ENCODE data around the gene MALAT1. TPM values are rescaled to one million over a fixed set of nuclear protein-coding genes. Genes with fewer than 3 reads are reported as not detected.
A peak's percentile ranks its signal among the peaks of the same experiment; 100 is the strongest.

The MALAT1 gene
- total RNA-seq, 1 donor from 2014 or later, result 6,276 TPM

DNA sequence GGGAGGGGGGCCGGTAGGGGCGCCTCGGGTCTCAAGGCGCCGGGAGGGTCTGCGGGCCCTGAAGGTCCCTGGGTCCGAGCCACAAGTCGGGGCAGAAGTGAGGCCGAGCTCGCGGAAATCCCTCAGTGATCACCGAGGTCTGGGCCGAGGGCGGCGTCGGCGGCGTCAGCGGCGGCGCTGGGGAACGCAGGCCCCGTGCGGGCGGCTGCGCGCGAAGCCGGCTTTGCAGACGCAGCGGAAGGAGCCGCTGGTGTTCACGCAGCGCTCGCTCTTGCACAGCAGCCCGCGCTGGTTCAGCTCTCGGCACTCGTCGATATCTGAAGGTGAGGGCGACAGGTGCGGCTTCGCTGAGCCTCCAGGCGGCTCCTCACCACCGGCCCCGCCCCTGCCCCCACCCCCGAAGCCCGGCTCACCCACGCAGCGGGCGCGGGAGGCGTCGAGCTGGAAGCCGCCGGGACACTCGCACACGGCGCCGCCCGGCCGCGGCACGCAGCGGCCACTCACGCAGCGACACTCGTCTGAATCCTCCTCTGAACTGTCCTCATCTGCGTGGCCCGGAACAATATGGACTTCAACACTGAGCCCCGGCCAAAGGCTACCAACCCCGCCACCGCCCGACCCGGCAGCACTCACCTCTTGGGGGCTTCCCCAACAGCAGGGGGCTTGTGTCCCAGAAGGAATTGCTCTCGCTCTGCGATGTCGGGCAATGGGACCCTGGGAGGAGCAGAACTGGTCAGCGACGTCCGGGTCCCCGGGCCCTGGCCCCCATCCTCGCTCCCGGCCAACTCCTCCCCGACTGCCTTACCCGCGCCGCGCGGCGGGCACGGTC is 40.3 kb downstream of the MALAT1 start:
- no peak overlapping the region for H3K4me3 Mint-ChIP-seq
- TF ChIP-seq, protein P1, sequence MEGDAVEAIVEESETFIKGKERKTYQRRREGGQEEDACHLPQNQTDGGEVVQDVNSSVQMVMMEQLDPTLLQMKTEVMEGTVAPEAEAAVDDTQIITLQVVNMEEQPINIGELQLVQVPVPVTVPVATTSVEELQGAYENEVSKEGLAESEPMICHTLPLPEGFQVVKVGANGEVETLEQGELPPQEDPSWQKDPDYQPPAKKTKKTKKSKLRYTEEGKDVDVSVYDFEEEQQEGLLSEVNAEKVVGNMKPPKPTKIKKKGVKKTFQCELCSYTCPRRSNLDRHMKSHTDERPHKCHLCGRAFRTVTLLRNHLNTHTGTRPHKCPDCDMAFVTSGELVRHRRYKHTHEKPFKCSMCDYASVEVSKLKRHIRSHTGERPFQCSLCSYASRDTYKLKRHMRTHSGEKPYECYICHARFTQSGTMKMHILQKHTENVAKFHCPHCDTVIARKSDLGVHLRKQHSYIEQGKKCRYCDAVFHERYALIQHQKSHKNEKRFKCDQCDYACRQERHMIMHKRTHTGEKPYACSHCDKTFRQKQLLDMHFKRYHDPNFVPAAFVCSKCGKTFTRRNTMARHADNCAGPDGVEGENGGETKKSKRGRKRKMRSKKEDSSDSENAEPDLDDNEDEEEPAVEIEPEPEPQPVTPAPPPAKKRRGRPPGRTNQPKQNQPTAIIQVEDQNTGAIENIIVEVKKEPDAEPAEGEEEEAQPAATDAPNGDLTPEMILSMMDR (conservative IDR thresholded peaks at IDR 0.05), result no peak
- H3K27ac Mint-ChIP-seq, result no peak overlapping the region
- H3K9me3 Mint-ChIP-seq, result no peaks in the 10 kb centered on the region
- H3K36me3 Mint-ChIP-seq, result peaks cover 10% of the 10 kb centered on the region
- no peak for DNase-seq (ENCODE audit: extremely low spot score, unreplicated experiment)
- H3K4me1 Mint-ChIP-seq (ENCODE audit: unreplicated experiment), result peaks cover 16% of the 10 kb centered on the region
- H3K27me3 Mint-ChIP-seq, result peaks cover 4% of the 10 kb centered on the region

DNA sequence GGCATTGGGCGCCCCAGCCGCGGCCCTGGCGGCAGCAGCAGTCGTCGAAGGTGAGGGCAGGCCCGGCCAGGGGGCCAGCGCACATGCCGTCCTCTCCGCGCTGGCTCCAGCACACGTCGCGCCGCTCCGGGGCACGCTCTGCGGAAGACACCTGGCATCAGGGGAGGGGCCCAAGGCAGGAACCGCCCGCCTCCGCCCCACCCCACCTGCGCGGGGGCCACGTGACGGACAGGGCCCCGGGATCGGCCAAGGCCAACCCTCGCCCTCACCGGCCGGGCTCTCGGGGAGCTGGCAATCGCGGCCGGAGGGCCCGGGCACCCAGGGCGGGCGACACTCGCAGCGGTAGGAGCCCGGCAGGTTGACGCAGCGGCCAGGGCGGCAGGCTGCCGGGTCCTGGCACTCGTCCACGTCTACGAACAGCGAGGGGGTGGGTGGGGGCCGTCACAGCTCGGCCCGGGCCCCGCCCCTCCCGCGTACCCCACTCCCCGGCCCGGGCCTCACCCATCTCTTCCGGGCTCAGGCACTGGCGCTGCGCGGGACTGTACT is 41.0 kb downstream of the MALAT1 start:
- H3K4me1 Mint-ChIP-seq (ENCODE audit: unreplicated experiment), result peaks cover 20% of the 10 kb centered on the region
- peaks cover 4% of the 10 kb centered on the region for H3K27me3 Mint-ChIP-seq
- peak overlapping the region; percentile 84 for H3K4me3 Mint-ChIP-seq
- H3K27ac Mint-ChIP-seq, result peak overlapping the region; percentile 72
- peaks cover 7% of the 10 kb centered on the region for H3K36me3 Mint-ChIP-seq
- no peaks in the 10 kb centered on the region for H3K9me3 Mint-ChIP-seq
- TF ChIP-seq, protein P1 (conservative IDR thresholded peaks at IDR 0.05), result no peak
- no peak for DNase-seq (ENCODE audit: extremely low spot score, unreplicated experiment)

DNA sequence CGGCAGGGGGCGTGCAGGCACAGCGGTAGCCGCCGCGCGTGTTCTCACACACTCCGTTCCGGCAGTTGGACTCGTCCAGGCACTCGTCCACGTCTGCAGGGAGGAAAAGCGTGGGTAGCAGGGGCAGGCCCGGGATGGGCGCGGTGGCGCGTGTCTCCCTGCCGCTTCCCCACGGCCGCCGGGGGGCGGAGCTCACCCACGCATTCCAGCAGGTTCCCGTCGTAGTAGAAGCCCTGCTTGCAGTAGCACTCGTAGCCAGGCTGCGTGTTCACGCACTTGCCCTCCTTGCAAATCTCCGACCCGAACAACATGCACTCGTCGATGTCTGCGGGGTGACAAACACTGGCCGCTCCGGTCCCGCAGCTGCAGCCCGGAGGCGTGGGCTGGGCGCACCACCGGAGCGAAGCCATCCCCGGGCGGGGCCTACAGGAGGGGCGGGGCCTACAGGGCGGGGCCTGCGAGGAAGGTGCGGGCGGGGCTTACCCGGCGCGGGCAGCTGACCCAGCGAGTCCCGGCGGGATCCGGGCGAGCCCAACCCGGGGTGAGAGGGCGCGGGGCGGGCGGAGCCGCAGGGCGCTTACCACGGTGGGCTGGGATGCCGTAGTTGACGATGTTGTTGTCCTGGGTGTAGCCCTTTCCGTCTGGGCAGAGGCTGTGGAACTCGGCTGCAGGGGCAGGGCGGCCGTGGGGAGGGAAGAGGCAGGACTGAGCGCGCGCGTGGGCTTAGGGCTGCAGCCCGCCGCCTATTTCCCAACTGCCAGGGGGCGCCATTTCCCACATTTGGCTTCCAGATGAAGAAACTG is 41.6 kb downstream of the MALAT1 start:
- DNase-seq (ENCODE audit: extremely low spot score, unreplicated experiment), result peak; percentile 94
- Mint-ChIP-seq H3K4me3 (peak overlapping the region; percentile 84), H3K27ac (peak overlapping the region; percentile 72), H3K4me1 (ENCODE audit: unreplicated experiment) (peaks cover 27% of the 10 kb centered on the region), H3K36me3 (peaks cover 12% of the 10 kb centered on the region), H3K9me3 (no peaks in the 10 kb centered on the region), H3K27me3 (peaks cover 8% of the 10 kb centered on the region)
- TF ChIP-seq, protein P1 (conservative IDR thresholded peaks at IDR 0.05), result peak; percentile 83

DNA sequence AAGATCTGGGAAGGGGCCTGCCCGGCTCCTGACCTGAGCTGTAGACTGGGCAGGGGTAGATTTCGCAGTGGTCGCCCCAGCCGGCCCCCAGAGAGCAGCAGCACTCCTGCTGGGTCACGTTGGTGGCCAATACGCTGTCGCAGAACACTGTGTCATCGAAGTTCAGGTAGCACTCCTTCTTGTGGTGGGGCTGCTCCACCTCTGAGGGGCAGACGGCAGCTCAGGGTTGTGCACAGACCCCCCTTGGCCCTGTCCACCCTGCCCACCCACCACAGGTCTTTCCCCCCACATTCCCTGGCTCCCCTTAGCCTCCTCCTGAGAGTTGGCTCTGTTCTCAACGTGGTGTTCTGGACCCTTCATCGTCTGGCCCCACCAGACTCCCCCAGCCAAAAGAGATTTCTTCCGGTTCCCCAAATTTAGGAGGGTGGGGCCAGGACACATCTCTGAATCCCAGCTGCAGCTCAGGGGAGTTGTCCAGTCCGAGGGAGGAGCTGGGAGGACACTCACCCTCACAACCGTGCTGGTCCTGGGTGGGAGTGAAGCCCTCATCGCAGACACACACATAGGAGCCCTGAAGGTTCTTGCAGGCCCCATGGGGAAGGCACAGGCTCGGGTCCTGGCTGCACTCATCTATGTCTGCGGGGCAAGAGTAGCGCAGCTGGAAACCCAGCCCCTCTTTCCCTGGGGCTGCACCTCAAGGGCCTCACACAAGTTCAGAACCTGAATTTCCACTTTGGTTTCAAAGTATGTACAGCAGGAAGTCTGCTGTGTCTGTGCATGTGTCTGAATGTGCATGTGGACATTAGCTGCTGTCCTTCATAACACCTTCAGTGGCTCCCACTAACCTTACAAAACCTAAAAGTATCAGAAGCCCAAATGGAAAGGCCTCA is 42.5 kb downstream of the MALAT1 start:
- Mint-ChIP-seq H3K9me3 (no peaks in the 10 kb centered on the region), H3K36me3 (peaks cover 18% of the 10 kb centered on the region), H3K27ac (peak overlapping the region; percentile 85), H3K27me3 (peaks cover 15% of the 10 kb centered on the region), H3K4me3 (peak overlapping the region; percentile 84), H3K4me1 (ENCODE audit: unreplicated experiment) (peaks cover 34% of the 10 kb centered on the region)
- DNase-seq (ENCODE audit: extremely low spot score, unreplicated experiment), result no peak
- TF ChIP-seq, protein P1 (conservative IDR thresholded peaks at IDR 0.05), result no peak

Measured in type B pancreatic cell (in vitro differentiated cells).